Astrocyte of the spinal cord (primary cell): ENCODE measurements around the gene ZSCAN18.

Source experiments
- DNase-seq: peaks from one replicate; pipeline ENCODE4 v3.0.0; 2011; ENCODE audit warnings: low read depth, low spot score
- H3K4me3 ChIP-seq: 2 replicates; pipeline ENCODE4 v1.5.1; 2011; ENCODE audit warnings: low read depth, mild to moderate bottlenecking, low read length, moderate library complexity
- CTCF ChIP-seq: IDR thresholded peaks from 2 replicates; pipeline ENCODE4 v1.5.1; 2012; ENCODE audit warnings: low read depth, mild to moderate bottlenecking, low read length, inconsistent platforms
- in situ Hi-C: cut with HindIII; loops from 2 replicates; pipeline ENCODE4 v1.10.0; 2017; ENCODE audit warnings: low sequenced_read_pairs

ZSCAN18 gene

GRCh38 chr19:58088521-58089052, 9.4 kb downstream of the ZSCAN18 start:
- no peak overlapping the region for H3K4me3 ChIP-seq
- no peak for DNase-seq
- in situ Hi-C loops, result no loop called here
- no peak for TF ChIP-seq CTCF

DNA sequence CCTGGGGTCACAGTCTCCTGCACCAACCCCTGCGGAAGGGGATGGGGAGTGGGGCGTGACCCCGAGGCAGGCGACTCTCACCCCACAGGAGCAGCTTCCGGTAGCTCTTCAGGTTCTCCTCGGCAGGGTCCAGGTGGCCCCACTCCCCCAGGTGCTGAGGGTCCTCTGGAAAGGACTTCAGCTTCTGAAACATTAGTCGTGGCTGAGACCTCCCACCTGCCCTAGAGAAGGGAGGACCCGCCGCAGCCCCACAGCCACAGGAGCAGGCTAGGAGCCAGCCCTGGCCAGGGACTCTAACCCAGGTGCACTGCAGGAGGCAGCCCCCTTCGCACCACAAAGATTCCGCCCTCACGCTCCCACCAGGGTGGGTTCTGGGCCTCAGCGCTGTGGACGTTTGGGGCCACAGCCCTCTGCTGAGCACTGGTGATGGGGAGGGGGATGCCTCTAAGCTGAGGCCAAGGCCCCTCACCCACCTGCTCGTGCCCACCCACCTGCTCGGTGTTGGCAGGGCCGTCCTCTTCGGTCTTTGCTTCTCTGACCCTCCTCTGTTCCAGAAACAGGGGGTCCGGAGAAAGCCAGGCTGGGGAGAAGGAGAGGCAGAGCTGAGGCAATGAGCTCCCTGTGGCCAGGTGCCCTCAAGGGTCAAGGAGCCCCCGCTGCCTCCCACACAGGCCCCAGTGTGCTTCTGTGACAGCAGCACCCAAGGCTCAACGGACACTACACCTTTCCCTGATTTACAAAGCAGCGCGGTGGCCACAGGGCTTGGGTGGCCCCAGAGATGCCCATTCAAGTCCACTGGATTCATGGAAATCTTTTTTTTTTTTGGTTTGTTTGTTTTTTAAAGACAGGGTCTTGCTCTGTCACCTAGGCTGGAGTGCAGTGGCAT, 11.0 kb downstream of the ZSCAN18 start:
- H3K4me3 ChIP-seq, result no peak overlapping the region
- in situ Hi-C loops, result no loop called here
- TF ChIP-seq CTCF, result no peak
- DNase-seq, result no peak

DNA sequence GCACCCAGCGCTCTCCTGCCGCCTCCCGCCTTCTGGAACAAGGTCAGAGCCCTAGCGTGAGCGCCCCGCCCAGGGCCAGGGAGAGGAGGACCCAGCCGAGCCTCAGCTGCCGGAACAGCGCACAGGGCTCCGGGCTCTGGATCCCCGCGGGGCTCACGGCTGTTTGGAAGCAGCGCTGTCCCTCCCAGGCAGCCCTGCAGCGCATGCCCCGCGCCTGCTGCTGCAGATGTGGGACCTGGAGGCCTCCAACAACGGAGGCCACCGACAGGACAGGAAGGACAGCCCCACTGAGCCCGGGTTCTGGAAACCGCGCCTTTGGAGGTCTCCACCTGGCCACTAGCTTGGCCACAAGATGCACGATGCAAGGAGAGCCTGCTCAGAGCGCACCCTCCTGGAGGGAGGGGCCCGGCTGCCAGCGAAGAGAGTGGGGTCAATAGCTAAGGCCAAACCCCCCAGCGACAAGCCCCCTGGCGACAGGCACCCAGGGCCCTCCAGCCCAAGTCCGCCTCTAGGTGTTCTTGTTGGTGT, 12.6 kb downstream of the ZSCAN18 start:
- in situ Hi-C loops, result no loop called here

DNA sequence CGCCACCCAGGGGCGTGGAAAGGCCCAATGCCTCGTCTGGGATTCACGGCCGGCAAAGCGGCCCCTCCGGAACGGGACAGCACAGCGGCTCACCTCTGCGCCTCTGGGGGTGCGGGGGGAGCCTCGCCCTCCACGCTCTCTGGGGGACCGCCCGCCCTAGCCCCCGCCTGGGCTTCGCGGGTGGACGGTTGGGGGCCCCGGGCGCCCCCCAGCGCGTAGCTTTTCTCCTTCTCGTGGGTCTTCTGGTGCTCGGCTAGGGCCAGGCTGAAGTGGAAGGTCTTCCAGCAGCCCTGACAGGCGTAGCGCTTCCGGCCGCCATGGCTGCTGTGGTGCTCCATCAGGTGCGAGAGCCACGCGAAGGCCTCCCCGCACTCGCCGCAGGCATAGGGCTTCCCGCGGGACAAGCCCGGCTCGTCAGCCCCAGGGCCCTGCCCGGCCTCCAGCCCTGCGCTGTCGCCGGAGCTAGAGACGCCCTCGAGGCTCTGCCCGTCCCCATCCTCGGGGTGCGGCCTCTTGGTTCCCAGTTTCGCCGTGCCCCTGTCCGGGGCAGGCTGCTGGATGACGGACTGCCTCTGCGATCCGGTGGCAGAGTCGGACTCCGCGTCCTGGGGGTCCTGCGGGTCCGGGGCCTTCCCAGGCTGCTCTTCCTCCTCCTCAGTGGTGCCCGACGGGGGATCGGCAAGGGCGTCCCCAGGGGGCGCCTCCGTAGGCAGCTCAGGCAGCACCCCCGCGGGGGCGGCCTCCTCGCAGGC, 13.3 kb downstream of the ZSCAN18 start:
- no peak overlapping the region for H3K4me3 ChIP-seq
- DNase-seq, result no peak
- no peak for TF ChIP-seq CTCF
- in situ Hi-C loops, result no loop called here

More for the DNA sequence above, 12.6 kb downstream of the ZSCAN18 start:
- TF ChIP-seq CTCF, result no peak
- no peak for DNase-seq
- H3K4me3 ChIP-seq, result no peak overlapping the region

DNA sequence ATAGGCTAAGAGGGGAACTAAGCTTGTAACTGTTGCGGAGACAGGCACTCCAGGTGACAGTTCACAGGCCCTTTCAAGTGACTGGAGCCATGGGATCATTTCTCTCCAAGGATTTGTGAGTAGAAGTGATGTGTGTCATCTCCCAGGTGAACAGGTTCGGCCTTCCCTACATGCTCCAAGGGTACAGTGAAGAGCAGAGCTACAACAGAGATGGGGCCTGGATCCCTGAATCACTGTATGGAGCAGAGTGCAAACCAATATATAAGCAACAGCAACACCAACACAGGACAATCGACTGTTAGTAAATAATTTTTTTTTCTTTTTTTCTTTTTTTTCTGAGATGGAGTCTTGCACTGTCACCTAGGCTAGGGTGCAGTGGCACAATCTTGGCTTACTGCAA, 15.0 kb downstream of the ZSCAN18 start:
- no peak for TF ChIP-seq CTCF
- DNase-seq, result no peak
- in situ Hi-C loops, result no loop called here
- no peak overlapping the region for H3K4me3 ChIP-seq

DNA sequence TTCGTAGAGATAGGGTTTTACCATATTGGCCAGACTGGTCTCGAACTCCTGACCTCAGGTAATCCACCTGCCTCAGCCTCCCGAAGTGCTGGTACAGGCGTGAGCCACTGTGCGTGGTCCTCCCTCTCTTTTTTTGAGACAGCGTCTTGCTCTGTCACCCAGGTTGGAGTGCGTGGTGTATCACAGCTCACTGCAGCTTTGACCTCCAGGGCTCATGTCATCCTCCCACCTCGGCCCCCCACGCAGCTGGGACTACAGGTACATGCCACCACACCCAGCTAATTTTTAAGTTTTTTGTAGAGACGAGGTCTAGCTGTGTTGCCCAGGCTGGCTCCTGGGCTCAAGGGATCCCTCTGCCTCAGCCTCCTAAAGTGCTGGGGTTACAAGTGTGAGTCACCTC, 18.2 kb downstream of the ZSCAN18 start:
- in situ Hi-C loops, result no loop called here
- TF ChIP-seq CTCF, result no peak

More for the DNA sequence above, 18.2 kb downstream of the ZSCAN18 start:
- DNase-seq, result no peak
- no peak overlapping the region for H3K4me3 ChIP-seq
